Choroid plexus epithelial cell (primary cell): ENCODE results near the gene ERC1.

Source experiments
- DNase-seq: peaks from one replicate; pipeline ENCODE4 v3.0.0-alpha.2; 2010; ENCODE audit warnings: low read depth
- H3K4me3 ChIP-seq: 2 replicates; pipeline ENCODE4 v1.5.1; 2011; ENCODE audit warnings: low read depth, mild to moderate bottlenecking, control low read depth, low read length, moderate library complexity
- CTCF ChIP-seq: conservative IDR thresholded peaks from 2 replicates; pipeline ENCODE4 v1.5.1; 2011; ENCODE audit warnings: low read depth, mild to moderate bottlenecking, control low read depth, inconsistent platforms, low read length, moderate library complexity

Gene ERC1

GRCh38 chr12:967641-968040 is 23.4 kb upstream of the ERC1 start:
- TF ChIP-seq CTCF = no peak
- H3K4me3 ChIP-seq = no peak overlapping the region
- DNase-seq = no peak

- H3K4me3 ChIP-seq = no peak overlapping the region
- no peak for TF ChIP-seq CTCF
- no peak for DNase-seq
Measured at GRCh38 chr12:968545-968944, 22.5 kb upstream of the ERC1 start.

GRCh38 chr12:969821-970220 is 21.2 kb upstream of the ERC1 start:
- no peak overlapping the region for H3K4me3 ChIP-seq
- no peak for DNase-seq
- TF ChIP-seq CTCF = no peak

GRCh38 chr12:971991-972390 is 19.0 kb upstream of the ERC1 start:
- H3K4me3 ChIP-seq = no peak overlapping the region
- TF ChIP-seq CTCF = no peak
- no peak for DNase-seq

- H3K4me3 ChIP-seq = no peak overlapping the region
- TF ChIP-seq CTCF = no peak
- no peak for DNase-seq
Measured at GRCh38 chr12:974271-974862, 16.7 kb upstream of the ERC1 start.

GRCh38 chr12:976644-977043 is 14.4 kb upstream of the ERC1 start:
- no peak for TF ChIP-seq CTCF
- DNase-seq = no peak
- no peak overlapping the region for H3K4me3 ChIP-seq

GRCh38 chr12:977156-977555 is 13.9 kb upstream of the ERC1 start:
- peak; percentile 15 for TF ChIP-seq CTCF
- DNase-seq = no peak
- H3K4me3 ChIP-seq = no peak overlapping the region
